ENCODE data around the gene KIAA0232. TPM values are rescaled to one million over a fixed set of nuclear protein-coding genes. Genes with fewer than 3 reads are reported as not detected.

Gene KIAA0232
- total RNA-seq, 4 donors from 2014 or later: 39.1 to 66.4 (median 60.4) TPM

GRCh38 chr4:6893449-6894085, 111.0 kb downstream of the KIAA0232 start:
- Histone ChIP-seq H3K4me1 (peaks cover 12 to 23% of the 10 kb centered on the region in 2 donors), H3K4me3 (no peak overlapping the region), H3K27me3 (no peaks in the 10 kb centered on the region), H3K9me3 (no peaks in the 10 kb centered on the region), H3K27ac (peak overlapping the region; percentile 4 to 76 (median 36)), H3K36me3 (no peaks in the 10 kb centered on the region)
- TF ChIP-seq CTCF (IDR thresholded peaks at IDR 0.05 in 4 of 5, conservative IDR thresholded peaks at IDR 0.05 in 1 of 5) (no peak), POLR2A (IDR thresholded peaks at IDR 0.05) (no peak)
- ATAC-seq (peak; percentile 37 to 51), DNase-seq (no peak)
- intact Hi-C loops (cut with DNase I; ENCODE audit: low total_unique reads) (no loop called here), in situ Hi-C loops (cut with MboI; ENCODE audit: low sequenced_read_pairs in 4 of 4) (no loop called here)

- Histone ChIP-seq H3K4me1 (peaks cover 12 to 23% of the 10 kb centered on the region in 2 donors), H3K27me3 (no peaks in the 10 kb centered on the region), H3K9me3 (no peaks in the 10 kb centered on the region), H3K4me3 (no peak overlapping the region), H3K27ac (peak overlapping the region; percentile 4 to 76 (median 36)), H3K36me3 (no peaks in the 10 kb centered on the region)
- DNase-seq (no peak), ATAC-seq (no peak)
- in situ Hi-C loops (cut with MboI; ENCODE audit: low sequenced_read_pairs in 4 of 4) (no loop called here), intact Hi-C loops (cut with DNase I; ENCODE audit: low total_unique reads) (no loop called here)
- TF ChIP-seq CTCF (IDR thresholded peaks at IDR 0.05 in 4 of 5, conservative IDR thresholded peaks at IDR 0.05 in 1 of 5) (no peak), POLR2A (IDR thresholded peaks at IDR 0.05) (no peak)
Measured at GRCh38 chr4:6894086-6894478, 111.6 kb downstream of the KIAA0232 start.

- Histone ChIP-seq H3K9me3 (no peaks in the 10 kb centered on the region), H3K27me3 (no peaks in the 10 kb centered on the region), H3K4me3 (no peak overlapping the region), H3K36me3 (no peaks in the 10 kb centered on the region), H3K27ac (no peak overlapping the region), H3K4me1 (peaks cover 12 to 23% of the 10 kb centered on the region in 2 donors)
- in situ Hi-C loops (cut with MboI; ENCODE audit: low sequenced_read_pairs in 4 of 4): no loop called here
- intact Hi-C loops (cut with DNase I; ENCODE audit: low total_unique reads): no loop called here
- DNase-seq (no peak), ATAC-seq (no peak)
- TF ChIP-seq CTCF (IDR thresholded peaks at IDR 0.05 in 4 of 5, conservative IDR thresholded peaks at IDR 0.05 in 1 of 5): no peak
- no peak for TF ChIP-seq POLR2A (IDR thresholded peaks at IDR 0.05)
Measured at GRCh38 chr4:6894528-6895498, 112.3 kb downstream of the KIAA0232 start.

- H3K36me3 ChIP-seq: no peaks in the 10 kb centered on the region
- DNase-seq (no peak), ATAC-seq (no peak)
- H3K27me3 ChIP-seq: no peaks in the 10 kb centered on the region
- peaks cover 12 to 23% of the 10 kb centered on the region in 2 donors for H3K4me1 ChIP-seq
- no peak overlapping the region for H3K4me3 ChIP-seq
- in situ Hi-C loops (cut with MboI; ENCODE audit: low sequenced_read_pairs in 4 of 4): no loop called here
- no peaks in the 10 kb centered on the region for H3K9me3 ChIP-seq
- intact Hi-C loops (cut with DNase I; ENCODE audit: low total_unique reads): no loop called here
- no peak overlapping the region for H3K27ac ChIP-seq
- no peak for TF ChIP-seq POLR2A (IDR thresholded peaks at IDR 0.05)
- TF ChIP-seq CTCF (IDR thresholded peaks at IDR 0.05 in 4 of 5, conservative IDR thresholded peaks at IDR 0.05 in 1 of 5): no peak
Measured at GRCh38 chr4:6896035-6896434, 113.5 kb downstream of the KIAA0232 start.
